Stimulated activated CD4-positive, alpha-beta T cell treated with anti-CD3 and anti-CD28 coated beads, Interleukin-2, amount 100 ng/mL, for 48 hours (primary cell): Measurements from ENCODE around the gene DCAF10.
"Not testable (repeated sequence)": the region's sequence is repeated elsewhere in the genome, so short reads cannot be mapped to it uniquely, and the experiment has no call there.

Experiments used
- DNase-seq, 2 donors: peaks; one replicate each; pipeline ENCODE4 v3.0.0-alpha.2; 2020

The DCAF10 gene

DNA sequence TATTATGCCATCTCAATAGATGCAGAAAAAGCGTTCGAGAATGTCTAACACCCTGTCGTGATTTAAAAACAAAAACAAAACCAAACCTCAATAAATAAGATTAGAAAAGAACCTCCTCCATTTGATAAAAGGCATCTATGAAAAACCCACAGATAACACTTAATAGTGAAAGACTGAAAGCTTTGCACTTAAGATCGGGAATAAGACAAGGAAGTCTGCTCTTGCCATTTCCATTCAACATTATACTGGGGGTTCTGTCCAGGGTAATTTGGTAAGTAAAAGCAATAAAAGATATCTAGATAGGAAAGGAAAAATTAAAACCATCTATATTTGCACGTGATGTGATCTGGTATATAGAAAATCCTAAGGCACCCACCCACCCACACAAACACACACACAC, 8.5 kb upstream of the DCAF10 start:
- no peak for DNase-seq

DNA sequence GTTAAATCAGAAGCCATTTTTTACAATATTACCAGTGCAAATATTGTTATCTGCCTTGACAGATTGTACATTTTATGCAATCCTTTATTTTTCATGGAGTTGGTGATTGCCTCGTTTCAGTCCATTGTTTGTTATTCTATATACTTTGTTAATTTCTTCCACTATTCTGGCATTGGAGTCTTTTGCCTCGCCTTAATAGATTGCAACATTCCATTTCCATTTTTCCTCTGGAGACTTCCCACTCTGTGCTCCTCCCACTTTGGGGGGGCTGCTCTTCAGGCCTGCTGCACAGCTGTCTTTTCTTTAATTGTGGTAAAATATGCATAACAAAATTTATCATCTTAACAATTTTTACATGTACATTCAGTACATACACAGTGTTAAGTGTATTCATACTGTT, 4.4 kb upstream of the DCAF10 start:
- no peak for DNase-seq

DNA sequence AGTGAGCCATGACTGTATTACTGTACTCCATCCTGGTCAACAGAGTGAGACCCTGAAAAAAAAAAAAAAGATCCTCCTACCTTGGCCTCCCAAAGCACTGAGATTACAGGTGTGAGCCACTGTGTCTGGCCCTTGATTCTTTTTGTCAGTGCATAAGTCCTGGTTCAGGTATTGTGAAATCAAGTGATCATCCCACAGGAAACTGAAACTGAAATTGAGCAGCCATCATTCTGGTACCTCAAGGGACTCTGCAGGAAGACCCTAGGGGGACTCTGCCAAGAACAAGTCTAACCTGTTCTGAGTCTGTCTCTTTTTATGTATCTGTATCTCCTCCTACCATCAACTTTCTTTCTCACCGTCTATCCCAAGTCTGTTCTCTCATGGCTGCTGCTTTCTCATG, 1.9 kb upstream of the DCAF10 start:
- no peak for DNase-seq

DNA sequence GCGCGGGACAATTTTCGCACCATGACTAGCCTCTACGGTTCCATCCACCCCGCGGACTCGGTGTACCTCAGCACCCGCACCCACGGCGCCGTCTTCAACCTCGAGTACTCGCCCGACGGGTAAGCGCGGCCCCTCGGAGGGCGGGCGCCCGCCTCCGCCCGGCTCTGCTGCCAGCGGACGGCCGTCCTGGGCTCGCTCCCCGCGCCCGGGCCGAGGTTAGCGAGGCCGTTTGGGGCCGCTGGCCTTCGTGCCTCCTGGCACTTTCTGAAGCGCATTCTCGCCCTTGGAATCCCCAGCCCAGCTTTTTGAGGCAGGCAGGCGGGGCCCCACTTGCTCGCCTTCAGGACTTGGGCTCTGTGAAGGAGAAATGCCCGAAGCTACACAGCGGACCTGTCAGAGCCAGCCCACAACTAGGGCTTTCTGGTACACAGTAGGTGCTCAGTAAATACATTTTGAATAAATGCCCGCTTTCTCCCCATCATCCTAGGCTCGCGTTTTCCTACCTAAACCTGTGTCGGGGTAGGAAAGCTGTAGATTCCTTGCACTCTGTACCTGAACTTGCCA, 772 bp downstream of the DCAF10 start:
- DNase-seq: peak in 1 of 2 donors; percentile 17

DNA sequence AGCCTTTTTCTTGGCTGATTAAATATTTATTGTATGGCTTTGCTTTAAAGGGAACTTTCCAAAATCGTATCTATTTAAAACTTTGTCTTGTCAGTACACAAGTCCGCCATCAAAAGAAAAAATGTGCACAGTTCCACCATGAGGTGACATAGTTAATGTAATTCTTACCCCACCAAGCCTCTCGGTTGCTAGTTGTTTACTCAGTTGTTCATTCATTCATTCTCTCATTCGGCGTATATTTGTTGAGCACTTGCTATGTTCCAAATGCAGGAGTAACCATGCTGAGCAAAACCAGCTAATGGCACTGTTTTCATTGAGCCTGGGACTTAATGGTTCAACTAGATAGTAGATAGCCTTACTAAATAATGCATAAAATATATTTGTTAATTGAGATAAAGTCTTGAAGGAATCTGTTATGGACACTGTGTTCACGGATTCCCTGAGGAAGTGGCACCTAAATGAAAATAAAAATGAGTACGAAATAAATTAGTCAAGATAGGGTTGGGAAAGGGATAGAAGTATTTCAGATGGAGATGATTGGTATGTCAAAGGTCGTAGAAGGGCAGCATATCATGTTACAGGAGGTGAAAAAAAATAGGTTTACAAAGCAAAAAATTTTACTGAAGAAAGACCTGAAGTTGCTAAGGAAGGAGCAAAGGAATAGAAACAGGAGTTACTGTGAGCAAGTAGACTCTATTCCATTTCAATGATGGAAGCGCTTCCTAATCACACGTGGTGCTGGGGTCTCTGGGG, 1.5 kb downstream of the DCAF10 start:
- no peak for DNase-seq

DNA sequence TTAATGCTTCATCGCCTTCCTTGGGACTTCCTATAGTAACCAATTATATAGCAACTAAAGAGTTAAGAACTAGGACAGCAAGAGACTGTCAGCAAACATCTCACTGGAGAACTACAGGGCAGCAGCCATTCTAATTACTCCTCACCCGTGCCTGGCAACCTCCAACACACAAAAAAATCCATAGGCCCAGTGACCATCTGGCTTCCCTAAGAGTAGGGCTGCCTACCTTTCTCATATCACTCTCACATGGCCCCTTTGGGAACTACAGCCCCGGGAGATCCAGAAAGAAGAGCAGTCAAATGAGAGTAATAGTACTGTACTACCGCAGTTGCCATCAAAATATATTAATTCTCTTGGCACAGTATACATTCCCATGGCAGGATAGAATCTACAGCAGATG, 5.7 kb downstream of the DCAF10 start:
- no peak for DNase-seq

DNA sequence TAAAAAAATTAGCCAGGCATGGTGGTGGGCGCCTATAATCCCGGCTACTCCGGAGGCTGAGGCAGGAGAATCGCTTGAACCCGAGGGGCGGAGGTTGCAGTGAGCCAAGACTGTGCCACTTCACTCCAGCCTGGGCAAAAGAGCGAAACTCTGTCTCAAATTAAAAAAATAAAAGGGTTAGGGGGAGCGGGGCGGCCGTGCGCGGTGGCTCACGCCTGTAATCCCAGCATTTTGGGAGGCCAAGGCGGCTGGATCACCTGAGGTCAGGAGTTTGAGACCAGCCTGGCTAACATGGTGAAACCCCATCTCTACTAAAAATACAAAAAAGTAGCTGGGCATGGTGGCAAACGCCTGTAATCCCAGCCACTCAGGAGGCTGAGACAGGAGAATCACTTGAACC, 9.1 kb downstream of the DCAF10 start:
- not testable (repeated sequence) for DNase-seq

DNA sequence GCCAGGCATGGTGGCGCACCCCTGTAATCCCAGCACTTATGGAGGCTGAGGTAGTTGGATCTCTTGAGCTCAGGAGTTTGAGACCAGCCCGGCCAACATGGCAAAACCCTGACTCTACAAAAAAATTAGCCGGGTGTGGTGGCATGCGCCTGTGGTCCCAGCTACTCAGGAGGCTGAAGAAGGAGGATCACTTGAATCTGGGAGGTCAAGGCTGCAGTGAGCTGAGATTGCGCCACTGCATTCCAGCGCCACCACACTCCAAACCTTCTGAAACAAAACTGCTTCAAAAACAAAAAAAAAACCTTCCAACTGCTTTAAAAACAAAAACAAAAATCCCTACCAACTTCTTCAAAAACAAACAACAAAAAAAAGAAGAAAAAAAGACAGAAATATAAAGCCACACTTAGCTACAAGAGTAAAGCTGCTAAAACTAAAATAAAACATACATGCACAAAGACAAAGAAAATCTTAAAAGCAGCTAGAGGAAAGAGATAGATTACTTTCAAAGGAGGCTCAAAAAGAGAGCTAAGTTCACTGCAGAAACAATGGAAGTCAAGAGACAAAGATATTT, 11.4 kb downstream of the DCAF10 start:
- DNase-seq: no peak

DNA sequence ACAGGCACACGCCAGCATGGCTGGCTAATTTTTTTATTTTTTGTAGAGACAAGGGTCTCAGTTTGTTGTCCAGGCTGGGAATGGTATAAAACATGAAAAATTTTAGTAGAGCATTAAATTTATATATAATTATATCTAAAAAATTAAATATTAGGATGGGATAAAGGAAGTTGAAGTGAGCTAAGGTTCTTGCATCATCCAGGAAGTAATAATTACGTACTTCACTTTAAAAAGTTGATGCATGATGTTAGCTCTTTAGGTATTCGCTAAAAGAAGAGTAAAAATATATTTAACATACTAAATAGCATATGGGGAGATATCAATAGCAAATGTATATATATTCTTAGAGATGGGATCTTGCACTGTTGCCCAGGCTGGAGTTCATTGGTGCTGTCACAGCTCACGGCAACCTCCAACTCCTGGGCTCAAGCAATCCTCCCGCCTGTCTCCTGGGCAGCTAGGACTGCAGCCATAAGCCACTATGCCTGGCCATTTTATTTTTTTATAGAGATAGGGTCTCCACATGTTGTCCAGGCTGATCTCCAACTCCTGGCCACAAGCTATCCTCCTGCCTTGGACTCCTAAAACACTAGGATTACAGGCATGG, 12.3 kb downstream of the DCAF10 start:
- no peak for DNase-seq

DNA sequence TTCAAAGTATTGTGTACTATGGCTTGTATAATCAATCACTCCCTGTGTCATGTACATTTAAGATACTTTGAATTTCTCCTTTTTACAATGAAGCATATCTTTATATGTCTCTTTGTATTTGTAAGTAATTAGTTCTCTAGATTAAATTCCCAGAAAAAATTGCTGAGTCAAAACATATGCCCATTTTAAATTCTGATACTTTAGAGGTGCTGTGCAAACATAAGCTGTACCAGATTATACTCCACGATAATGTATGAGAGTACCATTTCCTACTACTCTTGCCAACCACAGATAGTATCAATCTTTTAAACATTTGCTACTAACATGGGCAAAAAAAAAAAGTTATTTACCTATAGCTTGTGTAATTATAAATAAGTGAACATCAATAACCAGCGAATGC, 18.3 kb downstream of the DCAF10 start:
- no peak for DNase-seq

DNA sequence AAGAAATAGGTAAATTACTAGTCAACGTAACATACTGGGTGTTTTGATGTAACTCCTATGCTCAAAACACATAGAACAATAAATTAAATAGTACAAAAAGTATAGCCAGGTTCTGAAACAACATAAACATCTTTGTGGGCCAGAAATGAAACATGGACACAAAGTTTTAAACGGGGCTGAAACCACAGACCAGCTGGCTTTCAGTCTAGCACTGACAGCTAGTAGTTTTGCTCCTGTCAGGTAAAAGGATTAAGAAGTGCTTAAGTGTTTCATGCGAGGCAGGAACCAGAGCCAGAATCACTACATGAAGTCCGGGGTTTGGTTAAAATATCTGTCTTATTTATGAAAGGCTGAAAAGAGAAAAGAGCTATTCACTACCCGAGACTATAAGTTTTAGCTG, 19.5 kb downstream of the DCAF10 start:
- no peak for DNase-seq

DNA sequence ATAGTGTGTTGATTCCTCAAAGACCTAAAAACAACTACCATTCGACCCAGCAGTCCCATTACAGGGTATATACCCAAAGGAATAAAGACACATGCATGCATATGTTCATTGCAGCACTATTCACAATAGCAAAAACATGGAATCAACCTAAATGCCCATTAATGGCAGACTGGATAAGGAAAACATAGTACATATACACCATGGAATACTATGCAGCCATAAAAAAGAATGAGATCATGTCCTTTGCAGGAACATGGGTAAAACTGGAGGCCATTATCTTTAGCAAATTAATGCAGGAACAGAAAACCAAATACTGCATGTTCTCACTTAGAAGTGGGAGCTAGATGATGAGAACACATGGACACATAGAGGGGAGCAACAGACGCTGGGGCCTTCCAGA, 24.6 kb downstream of the DCAF10 start:
- not testable (repeated sequence) for DNase-seq

DNA sequence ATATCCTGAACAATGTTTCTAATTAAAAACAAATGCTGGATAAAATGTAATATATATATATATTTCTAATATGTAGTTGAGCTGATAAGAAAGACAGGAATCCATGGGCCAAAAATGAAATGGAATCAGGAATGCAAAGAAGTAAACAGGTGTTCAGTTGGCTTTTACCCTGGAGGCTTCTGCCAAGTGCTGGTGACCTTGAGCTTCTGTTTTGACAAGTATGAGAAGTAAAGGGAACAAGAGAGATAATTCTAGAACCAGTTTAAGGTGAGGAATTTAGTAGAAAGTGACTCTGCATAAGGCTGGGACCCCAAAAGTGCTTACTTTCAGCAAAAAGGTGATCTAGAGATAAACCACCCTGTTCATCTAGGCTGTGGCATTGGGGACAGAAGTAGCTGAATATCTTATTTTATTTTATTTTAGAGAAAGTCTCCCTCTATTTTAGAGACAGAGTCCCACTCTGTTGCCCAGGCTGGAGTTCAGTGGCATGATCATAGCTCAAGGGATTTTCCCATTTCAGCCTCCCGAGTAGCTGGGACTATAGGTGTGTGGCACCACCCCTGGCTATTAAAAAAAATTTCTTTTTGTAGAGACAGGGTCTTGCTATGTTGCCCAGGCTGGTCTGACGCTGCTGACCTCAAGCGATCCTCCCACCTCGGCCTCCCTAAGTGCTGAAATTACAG, 27.0 kb downstream of the DCAF10 start:
- DNase-seq: no peak

DNA sequence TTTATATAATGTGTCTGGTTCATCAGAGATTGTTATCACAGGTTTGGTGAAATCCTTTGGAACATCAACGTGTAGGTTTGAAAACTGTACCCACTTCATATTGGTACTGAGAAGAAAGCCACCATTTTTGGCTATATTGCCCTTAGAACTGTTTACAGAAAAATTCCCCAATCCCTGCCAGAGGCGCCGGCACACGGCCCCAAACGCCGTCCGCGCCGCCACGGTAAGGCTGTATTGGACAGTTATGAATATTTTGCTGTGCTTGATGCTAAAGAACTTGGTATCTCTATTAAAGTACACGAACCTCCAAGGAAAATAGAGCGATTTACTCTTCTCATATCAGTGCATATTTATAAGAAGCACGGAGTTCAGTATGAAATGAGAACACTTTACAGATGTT, 35.2 kb downstream of the DCAF10 start:
- DNase-seq: no peak

DNA sequence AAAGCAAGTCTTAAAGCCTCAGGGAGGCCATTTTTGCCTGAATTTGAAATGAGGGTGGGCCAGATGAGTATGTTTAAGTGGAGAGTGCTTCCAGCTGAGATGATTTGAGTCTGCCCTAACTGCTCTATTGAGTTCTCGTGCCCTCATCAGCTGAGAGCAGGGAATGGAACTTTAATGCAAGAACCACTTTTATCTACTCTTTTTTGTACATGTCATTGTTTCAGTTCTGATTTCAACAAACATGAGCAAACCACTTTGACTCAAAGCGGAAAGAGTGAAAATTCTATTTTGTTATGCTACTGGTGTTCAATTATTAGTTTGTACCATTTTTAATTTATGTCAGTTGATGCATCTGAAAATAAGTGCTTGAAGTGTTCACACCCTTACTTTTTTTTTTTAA, 35.8 kb downstream of the DCAF10 start:
- peak in 1 of 2 donors; percentile 9 for DNase-seq

DNA sequence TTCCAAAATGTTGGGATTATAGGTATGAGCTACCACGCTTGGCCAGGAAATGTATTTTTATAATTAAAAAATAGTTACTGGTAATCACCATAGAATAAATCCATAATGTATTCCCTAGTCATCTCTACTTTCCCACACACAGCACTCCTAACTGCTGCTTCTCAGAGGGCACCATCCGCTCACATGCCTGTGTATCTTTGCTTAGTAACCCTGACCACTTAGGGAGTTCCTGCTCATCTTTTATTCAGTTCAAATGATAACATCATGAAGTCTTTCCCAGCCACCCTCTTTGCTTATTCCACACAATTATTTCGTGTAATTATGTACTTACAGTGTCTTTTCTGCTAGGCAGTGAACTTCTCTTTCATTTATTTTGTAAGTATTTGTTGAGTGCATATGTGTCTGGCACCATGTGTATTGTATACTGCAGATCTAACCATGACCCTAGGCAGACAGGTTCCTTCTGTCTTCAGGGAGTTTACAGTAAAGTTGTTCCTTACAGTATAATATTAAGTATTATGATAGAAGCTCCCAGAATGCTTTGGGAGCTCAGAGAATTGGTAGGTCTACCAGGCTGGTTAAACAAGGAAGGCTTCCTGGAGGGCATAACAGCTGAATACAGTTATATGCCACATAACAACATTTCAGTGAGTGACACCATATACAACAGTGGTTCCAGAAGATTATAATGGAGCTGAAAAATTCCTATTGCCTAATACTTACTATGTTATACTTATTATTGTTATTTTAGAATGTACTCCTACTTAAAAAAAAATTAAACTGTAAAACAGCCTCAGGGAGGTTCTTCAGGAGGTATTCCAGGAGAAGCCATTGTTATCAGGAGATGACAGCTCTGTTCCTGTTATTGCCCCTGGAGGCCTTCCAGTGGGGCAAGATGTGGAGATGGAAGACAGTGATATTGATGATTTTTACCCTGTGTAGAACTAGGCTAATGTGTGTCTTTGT, 39.2 kb downstream of the DCAF10 start:
- no peak for DNase-seq

DNA sequence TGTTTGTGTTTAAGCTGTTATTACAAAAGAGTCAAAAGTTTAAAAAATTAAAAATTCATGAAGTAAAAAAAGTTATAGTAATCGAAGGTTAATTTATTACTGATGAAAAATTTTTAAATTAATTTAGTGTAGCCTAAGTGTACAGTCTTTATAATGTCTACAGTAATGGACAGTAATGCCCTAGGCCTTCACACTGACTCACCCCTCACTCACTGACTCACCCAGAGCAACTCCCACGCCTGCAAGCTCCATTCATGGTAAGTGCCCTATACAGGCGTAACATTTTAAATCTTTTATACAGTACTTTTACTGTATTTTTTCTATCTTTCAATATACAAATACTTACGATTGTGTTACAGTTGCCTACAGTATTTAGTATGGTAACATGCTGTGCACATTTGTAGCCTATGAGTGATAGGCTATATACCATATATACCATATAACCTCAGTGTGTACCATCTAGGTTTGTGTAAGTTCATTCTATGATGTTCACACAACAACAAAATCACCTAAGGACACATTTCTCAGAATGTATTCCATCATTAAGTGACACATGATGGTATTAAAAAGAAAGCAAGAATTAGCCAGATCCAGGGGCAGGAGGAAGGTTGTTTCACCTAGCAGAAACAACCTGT, 40.1 kb downstream of the DCAF10 start:
- DNase-seq: peak in 1 of 2 donors; percentile 3

DNA sequence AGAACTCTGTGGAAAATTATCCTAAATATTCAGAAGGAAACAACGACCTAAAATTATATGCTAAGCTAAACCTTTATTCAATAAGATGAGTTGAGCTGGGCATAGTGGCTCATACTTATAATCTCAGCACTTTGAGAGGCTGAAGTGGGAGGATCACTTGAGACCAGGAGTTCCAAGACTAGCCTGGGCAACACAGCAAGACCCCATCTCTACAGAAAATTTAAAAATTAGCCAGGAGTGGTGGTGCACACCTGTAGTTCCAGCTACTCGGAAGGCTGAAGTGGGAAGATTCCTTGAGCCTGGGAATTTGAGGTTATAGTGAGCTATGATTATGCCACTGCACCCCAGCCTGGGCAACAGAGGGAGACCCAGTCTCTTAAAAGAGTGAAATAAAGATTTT, 51.6 kb downstream of the DCAF10 start:
- DNase-seq: no peak

DNA sequence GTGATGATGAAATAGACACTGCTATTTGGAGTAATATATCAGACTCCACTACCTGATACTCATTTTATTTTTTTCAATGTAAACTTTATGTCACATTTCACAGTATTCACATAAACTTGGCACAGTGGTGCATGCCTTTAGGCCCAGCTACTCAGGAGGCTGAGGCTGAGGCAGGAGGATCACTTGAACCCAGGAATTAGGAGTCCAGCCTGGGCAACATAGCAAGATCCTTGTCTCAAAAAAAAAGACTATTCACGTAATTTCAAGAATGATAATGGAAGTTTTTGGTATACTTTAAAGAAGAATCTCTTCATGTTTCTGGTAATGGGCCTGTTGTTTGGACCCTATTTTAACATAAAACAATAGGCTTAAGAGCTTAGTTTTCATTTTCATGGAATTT, 56.0 kb downstream of the DCAF10 start:
- DNase-seq: no peak

DNA sequence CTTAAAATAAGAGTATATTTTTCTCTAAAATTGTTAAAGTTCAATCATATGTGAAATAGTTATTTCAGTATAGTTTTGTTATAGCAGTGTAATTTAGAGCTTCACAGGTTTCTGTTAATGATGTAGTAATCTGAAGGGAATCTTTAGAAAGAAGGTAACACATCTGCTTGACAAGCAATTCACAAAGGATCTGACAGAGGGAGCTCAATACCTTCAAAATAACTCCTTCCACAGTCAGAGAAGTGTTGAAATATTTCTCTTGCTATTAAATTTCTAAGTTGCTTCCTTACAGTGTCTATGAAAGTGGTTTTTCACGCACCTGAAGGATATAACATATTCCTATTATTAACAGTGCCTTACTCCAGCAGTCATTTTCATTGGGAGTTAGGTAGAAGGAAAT, 58.4 kb downstream of the DCAF10 start:
- DNase-seq: no peak

DNA sequence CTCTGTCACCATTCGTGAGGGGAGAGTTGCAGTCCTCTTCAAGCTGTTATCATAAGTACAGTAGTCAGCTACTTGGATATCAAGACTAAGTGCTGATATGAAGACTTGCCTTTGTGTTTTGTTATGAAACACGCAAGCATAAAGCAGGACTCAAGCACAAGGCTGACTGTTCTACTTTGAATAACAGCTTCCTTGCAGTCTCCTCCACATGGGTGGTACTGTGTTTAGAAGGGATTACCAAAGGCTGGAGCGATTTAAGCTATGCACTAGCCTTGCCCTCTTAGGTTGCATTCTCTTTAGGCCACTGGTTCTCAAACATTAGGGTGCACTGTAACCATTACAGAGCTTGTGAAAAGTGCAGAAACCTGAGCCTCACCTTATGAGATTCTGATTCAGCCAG, 61.9 kb downstream of the DCAF10 start:
- DNase-seq: no peak
